ENCODE measurements around the gene C1orf53.
"Not testable (repeated sequence)": the region's sequence is repeated elsewhere in the genome, so short reads cannot be mapped to it uniquely, and the experiment has no call there.

The C1orf53 gene

GRCh38 chr1:197937381-197937780 lies 35.0 kb downstream of the C1orf53 start:
- no peak for TF ChIP-seq GLIS3 (CRISPR knock-in tag; IDR thresholded peaks at IDR 0.05)
- TF ChIP-seq, protein P1, sequence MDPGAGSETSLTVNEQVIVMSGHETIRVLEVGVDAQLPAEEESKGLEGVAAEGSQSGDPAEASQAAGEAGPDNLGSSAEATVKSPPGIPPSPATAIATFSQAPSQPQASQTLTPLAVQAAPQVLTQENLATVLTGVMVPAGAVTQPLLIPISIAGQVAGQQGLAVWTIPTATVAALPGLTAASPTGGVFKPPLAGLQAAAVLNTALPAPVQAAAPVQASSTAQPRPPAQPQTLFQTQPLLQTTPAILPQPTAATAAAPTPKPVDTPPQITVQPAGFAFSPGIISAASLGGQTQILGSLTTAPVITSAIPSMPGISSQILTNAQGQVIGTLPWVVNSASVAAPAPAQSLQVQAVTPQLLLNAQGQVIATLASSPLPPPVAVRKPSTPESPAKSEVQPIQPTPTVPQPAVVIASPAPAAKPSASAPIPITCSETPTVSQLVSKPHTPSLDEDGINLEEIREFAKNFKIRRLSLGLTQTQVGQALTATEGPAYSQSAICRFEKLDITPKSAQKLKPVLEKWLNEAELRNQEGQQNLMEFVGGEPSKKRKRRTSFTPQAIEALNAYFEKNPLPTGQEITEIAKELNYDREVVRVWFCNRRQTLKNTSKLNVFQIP (CRISPR knock-in tag; IDR thresholded peaks at IDR 0.05; ENCODE audit: borderline replicate concordance, low read depth), result no peak
- no peak for TF ChIP-seq ZFP3 (CRISPR knock-in tag; IDR thresholded peaks at IDR 0.05)
- no peak for ATAC-seq

- no peak for ATAC-seq
- no peak for TF ChIP-seq CSDC2 (CRISPR knock-in tag; IDR thresholded peaks at IDR 0.05)
- TF ChIP-seq OSR1 (CRISPR knock-in tag; IDR thresholded peaks at IDR 0.05), result no peak
- no peak for TF ChIP-seq ZC3H10 (CRISPR knock-in tag; IDR thresholded peaks at IDR 0.05)
- TF ChIP-seq ZFP3 (CRISPR knock-in tag; IDR thresholded peaks at IDR 0.05), result no peak
- TF ChIP-seq TSHZ2 (CRISPR knock-in tag; IDR thresholded peaks at IDR 0.05), result no peak
- TF ChIP-seq TOX (CRISPR knock-in tag; IDR thresholded peaks at IDR 0.05; ENCODE audit: borderline replicate concordance), result no peak
- no peak for TF ChIP-seq ZFP30 (CRISPR knock-in tag; IDR thresholded peaks at IDR 0.05)
- TF ChIP-seq ARNTL (CRISPR knock-in tag; IDR thresholded peaks at IDR 0.05; ENCODE audit: borderline replicate concordance, low read depth), result no peak
- TF ChIP-seq SNAI2 (CRISPR knock-in tag; IDR thresholded peaks at IDR 0.05), result no peak
- TF ChIP-seq TCF4 (CRISPR knock-in tag; IDR thresholded peaks at IDR 0.05; ENCODE audit: borderline replicate concordance), result no peak
- TF ChIP-seq ESRRG (CRISPR knock-in tag; IDR thresholded peaks at IDR 0.05), result no peak
- TF ChIP-seq, protein P1 (CRISPR knock-in tag; IDR thresholded peaks at IDR 0.05; ENCODE audit: borderline replicate concordance, low read depth), result no peak
- TF ChIP-seq, protein P2, sequence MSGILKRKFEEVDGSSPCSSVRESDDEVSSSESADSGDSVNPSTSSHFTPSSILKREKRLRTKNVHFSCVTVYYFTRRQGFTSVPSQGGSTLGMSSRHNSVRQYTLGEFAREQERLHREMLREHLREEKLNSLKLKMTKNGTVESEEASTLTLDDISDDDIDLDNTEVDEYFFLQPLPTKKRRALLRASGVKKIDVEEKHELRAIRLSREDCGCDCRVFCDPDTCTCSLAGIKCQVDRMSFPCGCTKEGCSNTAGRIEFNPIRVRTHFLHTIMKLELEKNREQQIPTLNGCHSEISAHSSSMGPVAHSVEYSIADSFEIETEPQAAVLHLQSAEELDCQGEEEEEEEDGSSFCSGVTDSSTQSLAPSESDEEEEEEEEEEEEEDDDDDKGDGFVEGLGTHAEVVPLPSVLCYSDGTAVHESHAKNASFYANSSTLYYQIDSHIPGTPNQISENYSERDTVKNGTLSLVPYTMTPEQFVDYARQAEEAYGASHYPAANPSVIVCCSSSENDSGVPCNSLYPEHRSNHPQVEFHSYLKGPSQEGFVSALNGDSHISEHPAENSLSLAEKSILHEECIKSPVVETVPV (CRISPR knock-in tag; IDR thresholded peaks at IDR 0.05), result no peak
These were observed 35.5 kb downstream of the C1orf53 start for GRCh38 chr1:197937892-197938291.

DNA sequence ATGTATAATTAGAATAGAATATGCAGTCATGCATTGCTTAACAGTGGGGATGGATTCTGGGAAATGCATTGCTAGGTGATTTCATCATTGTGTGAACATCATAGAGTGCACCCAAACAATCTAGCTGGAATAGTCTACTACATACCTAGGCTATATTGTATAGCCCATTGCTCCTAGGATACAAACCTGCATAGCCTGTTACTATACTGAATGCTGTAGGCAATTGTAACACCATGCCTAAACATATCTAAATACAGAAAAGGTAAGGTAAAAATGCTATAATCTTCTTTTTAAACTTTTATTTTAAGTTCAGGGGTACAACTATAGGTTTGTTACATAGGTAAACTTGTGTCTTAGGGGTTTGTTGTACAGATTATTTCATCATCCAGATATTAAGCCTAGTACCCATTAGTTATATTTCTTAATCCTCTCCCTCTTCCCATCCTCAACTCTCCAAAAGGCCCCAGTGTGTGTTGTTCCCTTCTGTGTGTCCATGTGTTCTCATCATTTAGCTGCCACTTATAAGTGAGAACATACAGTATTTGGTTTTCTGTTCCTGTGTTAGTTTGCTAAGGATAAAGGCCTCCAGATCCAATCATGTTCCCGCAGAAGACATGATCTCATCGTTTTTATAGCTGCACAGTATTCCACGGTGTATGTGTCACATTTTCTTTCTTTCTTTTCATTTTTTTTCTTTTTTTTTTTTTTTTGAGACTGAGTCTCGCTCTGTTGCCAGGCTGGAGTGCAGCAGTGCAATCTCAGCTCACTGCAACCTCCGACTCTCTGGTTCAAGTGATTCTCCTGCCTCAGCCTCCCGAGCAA lies 36.9 kb downstream of the C1orf53 start:
- not testable (repeated sequence) for ATAC-seq

GRCh38 chr1:197942042-197942441 lies 39.6 kb downstream of the C1orf53 start:
- TF ChIP-seq TCF4 (CRISPR knock-in tag; IDR thresholded peaks at IDR 0.05; ENCODE audit: borderline replicate concordance) (no peak), ISL1 (CRISPR knock-in tag; IDR thresholded peaks at IDR 0.05) (no peak), CSDC2 (CRISPR knock-in tag; IDR thresholded peaks at IDR 0.05) (no peak)
- ATAC-seq, result no peak

GRCh38 chr1:197944485-197944884 lies 42.1 kb downstream of the C1orf53 start:
- ATAC-seq, result no peak
- no peak for TF ChIP-seq ISL1 (CRISPR knock-in tag; IDR thresholded peaks at IDR 0.05)
- TF ChIP-seq TSHZ2 (CRISPR knock-in tag; IDR thresholded peaks at IDR 0.05), result no peak
- TF ChIP-seq ZNF70 (CRISPR knock-in tag; IDR thresholded peaks at IDR 0.05), result no peak
- no peak for TF ChIP-seq ARNTL (CRISPR knock-in tag; IDR thresholded peaks at IDR 0.05; ENCODE audit: borderline replicate concordance, low read depth)
- TF ChIP-seq, protein P3, sequence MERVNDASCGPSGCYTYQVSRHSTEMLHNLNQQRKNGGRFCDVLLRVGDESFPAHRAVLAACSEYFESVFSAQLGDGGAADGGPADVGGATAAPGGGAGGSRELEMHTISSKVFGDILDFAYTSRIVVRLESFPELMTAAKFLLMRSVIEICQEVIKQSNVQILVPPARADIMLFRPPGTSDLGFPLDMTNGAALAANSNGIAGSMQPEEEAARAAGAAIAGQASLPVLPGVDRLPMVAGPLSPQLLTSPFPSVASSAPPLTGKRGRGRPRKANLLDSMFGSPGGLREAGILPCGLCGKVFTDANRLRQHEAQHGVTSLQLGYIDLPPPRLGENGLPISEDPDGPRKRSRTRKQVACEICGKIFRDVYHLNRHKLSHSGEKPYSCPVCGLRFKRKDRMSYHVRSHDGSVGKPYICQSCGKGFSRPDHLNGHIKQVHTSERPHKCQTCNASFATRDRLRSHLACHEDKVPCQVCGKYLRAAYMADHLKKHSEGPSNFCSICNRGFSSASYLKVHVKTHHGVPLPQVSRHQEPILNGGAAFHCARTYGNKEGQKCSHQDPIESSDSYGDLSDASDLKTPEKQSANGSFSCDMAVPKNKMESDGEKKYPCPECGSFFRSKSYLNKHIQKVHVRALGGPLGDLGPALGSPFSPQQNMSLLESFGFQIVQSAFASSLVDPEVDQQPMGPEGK (CRISPR knock-in tag; IDR thresholded peaks at IDR 0.05; ENCODE audit: borderline replicate concordance), result no peak
- TF ChIP-seq BACH2 (CRISPR knock-in tag; IDR thresholded peaks at IDR 0.05; ENCODE audit: borderline replicate concordance), result no peak
- no peak for TF ChIP-seq ZC3H10 (CRISPR knock-in tag; IDR thresholded peaks at IDR 0.05)
- TF ChIP-seq PPARA (CRISPR knock-in tag; IDR thresholded peaks at IDR 0.05; ENCODE audit: borderline replicate concordance), result no peak

All from SK-N-SH treated with all-trans-retinoic acid at 6 μM for 48 hours (cell line).